ENCODE measurements around the gene IPO7.

GRCh38 chr11:9462806-9463537, 78.5 kb downstream of the IPO7 start:
- TF ChIP-seq CTCF (IDR thresholded peaks at IDR 0.05) (no peak), YY1 (IDR thresholded peaks at IDR 0.05; ENCODE audit: low read depth) (no peak), IRF3 (IDR thresholded peaks at IDR 0.05; ENCODE audit: low read depth, low read length) (no peak), RFX5 (IDR thresholded peaks at IDR 0.05; ENCODE audit: low read length) (no peak), MAX (IDR thresholded peaks at IDR 0.05; ENCODE audit: low read depth) (no peak), POLR2AphosphoS5 (IDR thresholded peaks at IDR 0.05; ENCODE audit: low read depth, low read length) (no peak), EZH2phosphoT487 (IDR thresholded peaks at IDR 0.05; ENCODE audit: borderline replicate concordance, low read depth) (no peak), JUND (IDR thresholded peaks at IDR 0.05) (no peak), SMC3 (IDR thresholded peaks at IDR 0.05; ENCODE audit: low read depth, low read length) (no peak)

Data from SK-N-SH (cell line).